HG03558 (cell line): ENCODE results near the gene PANK3.
"Not testable (repeated sequence)": the region's sequence is repeated elsewhere in the genome, so short reads cannot be mapped to it uniquely, and the experiment has no call there.

ENCODE experiments used
- ATAC-seq: cut with Tn5 transposase; IDR thresholded peaks from one replicate; pipeline ENCODE4 v1.9.1; 2021; ENCODE audit warnings: moderate number of reproducible peaks; ENCODE audit not compliant: unreplicated experiment; ENCODE audit errors: extremely low read depth

The PANK3 gene

GRCh38 chr5:168557389-168557788, 21.8 kb downstream of the PANK3 start:
- ATAC-seq, result no peak

GRCh38 chr5:168553377-168554130, 25.6 kb downstream of the PANK3 start:
- no peak for ATAC-seq

- ATAC-seq, result no peak
These were observed 27.0 kb downstream of the PANK3 start for GRCh38 chr5:168552146-168552545.

GRCh38 chr5:168550656-168551055, 28.5 kb downstream of the PANK3 start:
- no peak for ATAC-seq

- no peak for ATAC-seq
These were observed 29.6 kb downstream of the PANK3 start for GRCh38 chr5:168549554-168549953.

GRCh38 chr5:168537176-168537575, 42.0 kb downstream of the PANK3 start:
- ATAC-seq, result no peak

GRCh38 chr5:168534351-168534750, 44.8 kb downstream of the PANK3 start:
- not testable (repeated sequence) for ATAC-seq

GRCh38 chr5:168531987-168532864, 46.9 kb downstream of the PANK3 start:
- ATAC-seq, result no peak

GRCh38 chr5:168531191-168531590, 48.0 kb downstream of the PANK3 start:
- no peak for ATAC-seq

- ATAC-seq, result no peak
These were observed 48.5 kb downstream of the PANK3 start for GRCh38 chr5:168530621-168531150.

- no peak for ATAC-seq
These were observed 49.6 kb downstream of the PANK3 start for GRCh38 chr5:168529374-168530234.

- ATAC-seq, result no peak
These were observed 50.4 kb downstream of the PANK3 start, which contains the start of gene FBLL1 for GRCh38 chr5:168528521-168529373. FBLL1 (plus strand) TSS chr5:168529305; CDS start chr5:168529505, 200 bp downstream.

- no peak for ATAC-seq
These were observed 51.3 kb downstream of the PANK3 start for GRCh38 chr5:168527756-168528295.

- no peak for ATAC-seq
These were observed 53.3 kb downstream of the PANK3 start for GRCh38 chr5:168525856-168526255.

GRCh38 chr5:168513861-168514428, 65.2 kb downstream of the PANK3 start:
- no peak for ATAC-seq

- no peak for ATAC-seq
These were observed 76.5 kb downstream of the PANK3 start for GRCh38 chr5:168502563-168503237.
